ENCODE measurements around the gene CUEDC1. TPM values are rescaled to one million over a fixed set of nuclear protein-coding genes. Genes with fewer than 3 reads are reported as not detected.

Gene CUEDC1
- total RNA-seq, 4 donors from 2014 or later, result 31.2 to 43.9 (median 34.3) TPM

GRCh38 chr17:58001461-58002124, 46.4 kb upstream of the CUEDC1 start:
- TF ChIP-seq CTCF (IDR thresholded peaks at IDR 0.05 in 4 of 5, conservative IDR thresholded peaks at IDR 0.05 in 1 of 5) (no peak), POLR2A (IDR thresholded peaks at IDR 0.05) (no peak)
- no peak overlapping the region for H3K4me3 ChIP-seq
- peak overlapping the region in 2 of 4 donors; percentile 20 to 99 for H3K27ac ChIP-seq
- ATAC-seq (no peak), DNase-seq (no peak)
- no peaks in the 10 kb centered on the region for H3K9me3 ChIP-seq
- in situ Hi-C loops (cut with MboI; ENCODE audit: low sequenced_read_pairs in 4 of 4) (loop anchor here in 2 of 4 donors (10.0 to 25.0 kb wide), 2 partner anchors 111 to 113 kb away; no protein-coding TSS in a partner anchor), intact Hi-C loops (cut with DNase I; ENCODE audit: low total_unique reads) (loop anchor here (10.0 kb wide), 1 partner anchor 337 kb away; no protein-coding TSS in a partner anchor)
- H3K4me1 ChIP-seq, result peaks cover 60 to 62% of the 10 kb centered on the region in 2 donors
- H3K36me3 ChIP-seq, result peaks cover 0 to 61% of the 10 kb centered on the region in 2 donors
- H3K27me3 ChIP-seq, result no peaks in the 10 kb centered on the region

- Histone ChIP-seq H3K36me3 (peaks cover 0 to 46% of the 10 kb centered on the region in 2 donors), H3K27ac (peak overlapping the region; percentile 18 to 52 (median 36)), H3K4me3 (no peak overlapping the region), H3K27me3 (no peaks in the 10 kb centered on the region), H3K9me3 (no peaks in the 10 kb centered on the region), H3K4me1 (peaks cover 59 to 60% of the 10 kb centered on the region in 2 donors)
- ATAC-seq (peak; percentile 60 to 68), DNase-seq (no peak)
- intact Hi-C loops (cut with DNase I; ENCODE audit: low total_unique reads) (loop anchor here (1.0 to 10.0 kb wide), 3 partner anchors 141 to 405 kb away; no protein-coding TSS in a partner anchor), in situ Hi-C loops (cut with MboI; ENCODE audit: low sequenced_read_pairs in 4 of 4) (loop anchor here (5.0 to 25.0 kb wide), 6 partner anchors 113 to 912 kb away; partner anchors contain the start of genes AKAP1 (in 1 of the 4) and MSI2 (in 1 of the 4))
- TF ChIP-seq POLR2A (IDR thresholded peaks at IDR 0.05) (no peak), CTCF (IDR thresholded peaks at IDR 0.05 in 4 of 5, conservative IDR thresholded peaks at IDR 0.05 in 1 of 5) (peak; percentile 73 to 87 (median 79))
These were observed 44.3 kb upstream of the CUEDC1 start for GRCh38 chr17:57999496-58000017.

GRCh38 chr17:57999010-57999495, 43.8 kb upstream of the CUEDC1 start:
- TF ChIP-seq CTCF (IDR thresholded peaks at IDR 0.05 in 4 of 5, conservative IDR thresholded peaks at IDR 0.05 in 1 of 5), result no peak
- TF ChIP-seq POLR2A (IDR thresholded peaks at IDR 0.05), result no peak
- DNase-seq (no peak), ATAC-seq (no peak)
- Histone ChIP-seq H3K36me3 (peaks cover 0 to 41% of the 10 kb centered on the region in 2 donors), H3K4me1 (peaks cover 59 to 60% of the 10 kb centered on the region in 2 donors), H3K9me3 (no peaks in the 10 kb centered on the region), H3K27ac (peak overlapping the region; percentile 18 to 52 (median 36)), H3K4me3 (no peak overlapping the region), H3K27me3 (no peaks in the 10 kb centered on the region)
- in situ Hi-C loops (cut with MboI; ENCODE audit: low sequenced_read_pairs in 4 of 4) (loop anchor here (5.0 to 25.0 kb wide), 4 partner anchors 142 to 912 kb away; partner anchors contain the start of genes AKAP1 (in 1 of the 4) and MSI2 (in 1 of the 4)), intact Hi-C loops (cut with DNase I; ENCODE audit: low total_unique reads) (loop anchor here (1.0 to 10.0 kb wide), 2 partner anchors 141 to 404 kb away; no protein-coding TSS in a partner anchor)

GRCh38 chr17:57997085-57997809, 42.0 kb upstream of the CUEDC1 start:
- no peak for DNase-seq
- Histone ChIP-seq H3K36me3 (peaks cover 0 to 23% of the 10 kb centered on the region in 2 donors), H3K9me3 (no peaks in the 10 kb centered on the region), H3K4me1 (peaks cover 59 to 60% of the 10 kb centered on the region in 2 donors), H3K27me3 (no peaks in the 10 kb centered on the region), H3K4me3 (no peak overlapping the region), H3K27ac (peak overlapping the region in 3 of 4 donors; percentile 10 to 98 (median 97))
- intact Hi-C loops (cut with DNase I; ENCODE audit: low total_unique reads) (loop anchor here (10.0 kb wide), 1 partner anchor 402 kb away; no protein-coding TSS in a partner anchor), in situ Hi-C loops (cut with MboI; ENCODE audit: low sequenced_read_pairs in 4 of 4) (loop anchor here (5.0 to 25.0 kb wide), 4 partner anchors 140 to 910 kb away; partner anchors contain the start of genes AKAP1 (in 1 of the 4) and MSI2 (in 1 of the 4))
- TF ChIP-seq POLR2A (IDR thresholded peaks at IDR 0.05), result no peak
- TF ChIP-seq CTCF (IDR thresholded peaks at IDR 0.05 in 4 of 5, conservative IDR thresholded peaks at IDR 0.05 in 1 of 5), result no peak
- no peak for ATAC-seq
